Mucosa of descending colon (tissue), 3 donors: ENCODE data around the gene VPS50. TPM values are rescaled to one million over a fixed set of nuclear protein-coding genes. Genes with fewer than 3 reads are reported as not detected.

Experiments used
- ATAC-seq: fragments of 200-7000 bp; cut with Tn5 transposase; one replicate; pipeline ENCODE4 v1.9.1; 2020; ENCODE audit warnings: mild to moderate bottlenecking, moderate library complexity
- DNase-seq, 3 donors: peaks; one replicate each; pipeline ENCODE4 v3.0.0-alpha.2; 2020
- H3K36me3 ChIP-seq: fragments of 200-600 bp; one replicate; pipeline ENCODE4 v1.8.0; 2021; ENCODE audit warnings: low read depth, mild to moderate bottlenecking
- H3K4me1 ChIP-seq: fragments of 200-600 bp; one replicate; pipeline ENCODE4 v1.8.0; 2021; ENCODE audit warnings: low read depth, mild to moderate bottlenecking
- H3K4me3 ChIP-seq: fragments of 200-600 bp; one replicate; pipeline ENCODE4 v1.8.0; 2021; ENCODE audit warnings: mild to moderate bottlenecking
- H3K9me3 ChIP-seq: fragments of 200-600 bp; one replicate; pipeline ENCODE4 v1.8.0; 2021; ENCODE audit warnings: mild to moderate bottlenecking
- intact Hi-C, 2 donors: fragments of 100-400 bp; cut with DNase I in 1 of 2; cut with micrococcal nuclease in 1 of 2; formaldehyde crosslinking; loops; one replicate each; pipeline versions ENCODE4 v1.11.0 to v1.11.1; 2022; cut with DNase I, micrococcal nuclease
- total RNA-seq, 3 donors: library from RNA; stranded (reverse); fragmentation: NEBNext Ultra II Directional in 2 of 3; extraction: Animal tissue kit (Norgen Biotek cat#: 25700) in 2 of 3; gene quantifications; one replicate each; pipeline versions ENCODE4 v1.2.1 to v1.2.4, GENCODE V29; 2021 to 2023
- TF ChIP-seq, protein P1 (sequence below): fragments of 200-600 bp; IDR thresholded peaks from one replicate; pipeline ENCODE4 v1.8.0; 2022; ENCODE audit warnings: antibody characterized with exemption, mild to moderate bottlenecking
- donor health status: DM: no; HTN: no; CAD: no; lungs with moderate emphysema.
- donor health status: DM: no; HTN: no; CAD: no.
- donor health status: DM: no; HTN: yes; CAD: no.

The VPS50 gene
- total RNA-seq, 3 donors from 2014 or later = 24.6 to 42.4 (median 30.2) TPM

- ATAC-seq (no peak), DNase-seq (no peak)
- Histone ChIP-seq H3K36me3 (no peaks in the 10 kb centered on the region), H3K4me1 (no peaks in the 10 kb centered on the region), H3K4me3 (no peak overlapping the region), H3K9me3 (no peaks in the 10 kb centered on the region)
- TF ChIP-seq, protein P1, sequence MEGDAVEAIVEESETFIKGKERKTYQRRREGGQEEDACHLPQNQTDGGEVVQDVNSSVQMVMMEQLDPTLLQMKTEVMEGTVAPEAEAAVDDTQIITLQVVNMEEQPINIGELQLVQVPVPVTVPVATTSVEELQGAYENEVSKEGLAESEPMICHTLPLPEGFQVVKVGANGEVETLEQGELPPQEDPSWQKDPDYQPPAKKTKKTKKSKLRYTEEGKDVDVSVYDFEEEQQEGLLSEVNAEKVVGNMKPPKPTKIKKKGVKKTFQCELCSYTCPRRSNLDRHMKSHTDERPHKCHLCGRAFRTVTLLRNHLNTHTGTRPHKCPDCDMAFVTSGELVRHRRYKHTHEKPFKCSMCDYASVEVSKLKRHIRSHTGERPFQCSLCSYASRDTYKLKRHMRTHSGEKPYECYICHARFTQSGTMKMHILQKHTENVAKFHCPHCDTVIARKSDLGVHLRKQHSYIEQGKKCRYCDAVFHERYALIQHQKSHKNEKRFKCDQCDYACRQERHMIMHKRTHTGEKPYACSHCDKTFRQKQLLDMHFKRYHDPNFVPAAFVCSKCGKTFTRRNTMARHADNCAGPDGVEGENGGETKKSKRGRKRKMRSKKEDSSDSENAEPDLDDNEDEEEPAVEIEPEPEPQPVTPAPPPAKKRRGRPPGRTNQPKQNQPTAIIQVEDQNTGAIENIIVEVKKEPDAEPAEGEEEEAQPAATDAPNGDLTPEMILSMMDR = no peak
- intact Hi-C loops = no loop called here
These were observed 158.5 kb downstream of the VPS50 start for GRCh38 chr7:93390660-93391059.

GRCh38 chr7:93392984-93393383 is 160.8 kb downstream of the VPS50 start:
- Histone ChIP-seq H3K9me3 (no peaks in the 10 kb centered on the region), H3K4me1 (no peaks in the 10 kb centered on the region), H3K36me3 (no peaks in the 10 kb centered on the region), H3K4me3 (no peak overlapping the region)
- ATAC-seq (no peak), DNase-seq (no peak)
- TF ChIP-seq, protein P1 = no peak
- intact Hi-C loops = no loop called here

- ATAC-seq = no peak
- intact Hi-C loops = no loop called here
- H3K4me3 ChIP-seq = no peak overlapping the region
These were observed 167.5 kb downstream of the VPS50 start for GRCh38 chr7:93399642-93400041.

DNA sequence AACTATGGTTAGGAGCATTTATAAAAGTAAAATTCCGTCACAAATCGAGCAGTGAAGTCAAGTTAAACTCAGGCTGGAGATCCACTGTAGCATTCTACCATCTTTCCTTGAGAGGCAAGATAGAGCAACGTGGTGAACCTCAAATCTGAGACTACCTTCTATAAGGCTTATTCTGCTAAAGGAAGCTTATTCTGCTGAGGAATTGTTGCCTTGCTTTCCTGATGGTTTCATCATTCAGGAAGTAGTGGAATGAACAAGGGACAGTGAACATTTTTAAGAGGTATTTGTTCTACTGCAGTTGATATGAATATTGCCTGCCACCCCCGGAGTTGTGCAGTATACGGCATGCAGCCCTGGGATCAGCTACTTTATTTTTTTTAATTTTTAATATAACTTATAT is 170.8 kb downstream of the VPS50 start:
- intact Hi-C loops = no loop called here

More at GRCh38 chr7:93399642-93400041, 167.5 kb downstream of the VPS50 start:
- Histone ChIP-seq H3K36me3 (no peaks in the 10 kb centered on the region), H3K9me3 (no peaks in the 10 kb centered on the region), H3K4me1 (no peaks in the 10 kb centered on the region)
- TF ChIP-seq, protein P1 = no peak
- no peak for DNase-seq

GRCh38 chr7:93407239-93407638 is 175.1 kb downstream of the VPS50 start:
- H3K4me3 ChIP-seq = no peak overlapping the region
- TF ChIP-seq, protein P1 = no peak
- H3K36me3 ChIP-seq = no peaks in the 10 kb centered on the region
- DNase-seq (no peak), ATAC-seq (no peak)
- H3K4me1 ChIP-seq = no peaks in the 10 kb centered on the region
- peaks cover 10% of the 10 kb centered on the region for H3K9me3 ChIP-seq
- intact Hi-C loops = no loop called here

More for the DNA sequence above, 170.8 kb downstream of the VPS50 start:
- H3K36me3 ChIP-seq = no peaks in the 10 kb centered on the region
- TF ChIP-seq, protein P1 = no peak
- no peaks in the 10 kb centered on the region for H3K4me1 ChIP-seq
- DNase-seq (no peak), ATAC-seq (no peak)
- H3K9me3 ChIP-seq = peaks cover 10% of the 10 kb centered on the region
- no peak overlapping the region for H3K4me3 ChIP-seq

- no peaks in the 10 kb centered on the region for H3K4me1 ChIP-seq
These were observed 177.2 kb downstream of the VPS50 start for GRCh38 chr7:93409324-93409723.

More at GRCh38 chr7:93409324-93409723, 177.2 kb downstream of the VPS50 start:
- no peaks in the 10 kb centered on the region for H3K36me3 ChIP-seq
- TF ChIP-seq, protein P1 = no peak
- peaks cover 10% of the 10 kb centered on the region for H3K9me3 ChIP-seq
- no peak overlapping the region for H3K4me3 ChIP-seq
- ATAC-seq (no peak), DNase-seq (no peak)
- intact Hi-C loops = no loop called here
